Mammary epithelial cell (primary cell): ENCODE data around the gene CCR6.
"Not testable (repeated sequence)": the region's sequence is repeated elsewhere in the genome, so short reads cannot be mapped to it uniquely, and the experiment has no call there.

Experiments
- EZH2 ChIP-seq: IDR thresholded peaks from 2 replicates; pipeline ENCODE4 v1.6.1; 2012; ENCODE audit warnings: low read length, inconsistent platforms, borderline replicate concordance
- TF ChIP-seq, protein P1 (sequence below), 2 donors: IDR thresholded peaks in 1 of 2; conservative IDR thresholded peaks in 1 of 2; 2 replicates each; pipeline ENCODE4 v1.5.1; 2011 to 2012; ENCODE audit warnings: inconsistent platforms in 2 of 2, low read length in 2 of 2, mild to moderate bottlenecking in 2 of 2, control low read depth in 1 of 2, low read depth in 1 of 2; ENCODE audit not compliant: insufficient read depth in 1 of 2; ENCODE audit errors: extremely low read depth in 1 of 2

DNA sequence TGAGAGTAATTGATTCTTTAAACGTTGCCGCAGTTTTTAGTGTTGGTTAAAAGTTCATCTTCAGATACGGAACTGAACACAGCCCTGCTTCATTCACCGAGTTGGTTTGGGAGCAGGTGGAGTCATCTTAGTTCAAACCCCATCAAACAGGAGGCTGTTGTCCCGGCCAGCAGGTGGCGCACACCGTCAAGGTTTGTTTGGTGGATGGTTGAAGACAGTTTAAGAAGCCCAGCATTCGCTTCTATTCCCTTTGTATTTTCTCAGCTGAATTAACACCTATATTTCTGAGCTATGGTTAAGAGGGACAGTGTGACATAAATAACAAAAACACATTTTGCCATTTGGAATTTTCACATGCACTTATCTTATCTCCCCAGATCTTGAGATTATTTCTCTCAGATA lies 60.0 kb downstream of the CCR6 start:
- TF ChIP-seq EZH2 = not testable (repeated sequence)
- TF ChIP-seq, protein P1, sequence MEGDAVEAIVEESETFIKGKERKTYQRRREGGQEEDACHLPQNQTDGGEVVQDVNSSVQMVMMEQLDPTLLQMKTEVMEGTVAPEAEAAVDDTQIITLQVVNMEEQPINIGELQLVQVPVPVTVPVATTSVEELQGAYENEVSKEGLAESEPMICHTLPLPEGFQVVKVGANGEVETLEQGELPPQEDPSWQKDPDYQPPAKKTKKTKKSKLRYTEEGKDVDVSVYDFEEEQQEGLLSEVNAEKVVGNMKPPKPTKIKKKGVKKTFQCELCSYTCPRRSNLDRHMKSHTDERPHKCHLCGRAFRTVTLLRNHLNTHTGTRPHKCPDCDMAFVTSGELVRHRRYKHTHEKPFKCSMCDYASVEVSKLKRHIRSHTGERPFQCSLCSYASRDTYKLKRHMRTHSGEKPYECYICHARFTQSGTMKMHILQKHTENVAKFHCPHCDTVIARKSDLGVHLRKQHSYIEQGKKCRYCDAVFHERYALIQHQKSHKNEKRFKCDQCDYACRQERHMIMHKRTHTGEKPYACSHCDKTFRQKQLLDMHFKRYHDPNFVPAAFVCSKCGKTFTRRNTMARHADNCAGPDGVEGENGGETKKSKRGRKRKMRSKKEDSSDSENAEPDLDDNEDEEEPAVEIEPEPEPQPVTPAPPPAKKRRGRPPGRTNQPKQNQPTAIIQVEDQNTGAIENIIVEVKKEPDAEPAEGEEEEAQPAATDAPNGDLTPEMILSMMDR (conservative IDR thresholded peaks at IDR 0.05 in 1 of 2, IDR thresholded peaks at IDR 0.05 in 1 of 2; ENCODE audit: extremely low read depth in 1 of 2, insufficient read depth in 1 of 2, low read depth in 1 of 2, low read length in 2 of 2) = peak in 1 of 2 donors; percentile 1
